Glomerular visceral epithelial cell (primary cell): ENCODE data around the gene MKNK1.

ENCODE experiments used
- DNase-seq: peaks from one replicate; pipeline ENCODE4 v3.0.0-alpha.2; 2016; ENCODE audit errors: extremely low spot score

The MKNK1 gene

GRCh38 chr1:46595127-46595526 is 8.9 kb downstream of the MKNK1 start:
- no peak for DNase-seq

- no peak for DNase-seq
Observed at GRCh38 chr1:46594063-46594462, 10.0 kb downstream of the MKNK1 start.

GRCh38 chr1:46592823-46593222 is 11.2 kb downstream of the MKNK1 start:
- DNase-seq = no peak

DNA sequence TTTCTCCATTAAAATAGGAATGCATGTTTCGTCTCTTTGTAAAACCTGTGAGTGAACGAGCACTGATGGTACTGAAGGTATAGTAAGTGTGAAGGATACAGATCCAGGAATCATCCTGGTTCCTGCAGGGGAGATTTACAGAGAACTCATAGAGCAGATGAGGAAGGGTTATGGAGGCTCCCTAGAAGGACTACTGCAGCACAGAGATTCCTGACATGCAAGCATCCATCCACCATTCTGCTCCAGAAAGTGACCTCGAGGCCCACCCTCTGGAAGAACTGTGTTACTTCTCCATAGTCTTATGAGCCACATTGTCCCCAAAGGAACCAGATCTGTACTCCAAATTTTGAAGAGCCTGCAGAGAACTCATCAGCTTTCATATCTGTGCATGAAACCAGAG is 14.5 kb downstream of the MKNK1 start:
- DNase-seq = no peak

GRCh38 chr1:46587069-46587468 is 17.0 kb downstream of the MKNK1 start:
- DNase-seq = no peak

- DNase-seq = no peak
Observed at GRCh38 chr1:46585312-46585938, 18.6 kb downstream of the MKNK1 start.

- DNase-seq = no peak
Observed at GRCh38 chr1:46583494-46583893, 20.6 kb downstream of the MKNK1 start.

DNA sequence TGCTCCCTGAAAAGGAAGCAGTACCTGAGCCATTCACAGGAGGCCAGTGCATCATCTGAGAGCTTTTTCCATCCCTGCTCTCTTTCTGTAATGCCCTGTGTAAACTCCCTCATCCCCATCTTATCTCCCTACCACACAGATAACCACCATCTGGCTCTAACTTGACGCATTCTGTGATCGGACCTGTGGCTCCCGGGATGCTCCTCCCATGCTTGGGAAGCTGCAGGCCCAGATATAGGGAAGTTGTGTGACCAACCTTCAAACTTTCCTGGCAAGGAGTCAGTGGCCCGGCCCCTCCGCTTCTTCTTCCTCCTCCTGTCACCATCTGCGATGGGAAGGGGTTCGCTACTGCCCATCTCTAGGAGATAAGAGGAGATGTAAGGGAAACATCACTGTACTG is 21.1 kb downstream of the MKNK1 start:
- DNase-seq = no peak

GRCh38 chr1:46581681-46582455 is 22.2 kb downstream of the MKNK1 start:
- no peak for DNase-seq

DNA sequence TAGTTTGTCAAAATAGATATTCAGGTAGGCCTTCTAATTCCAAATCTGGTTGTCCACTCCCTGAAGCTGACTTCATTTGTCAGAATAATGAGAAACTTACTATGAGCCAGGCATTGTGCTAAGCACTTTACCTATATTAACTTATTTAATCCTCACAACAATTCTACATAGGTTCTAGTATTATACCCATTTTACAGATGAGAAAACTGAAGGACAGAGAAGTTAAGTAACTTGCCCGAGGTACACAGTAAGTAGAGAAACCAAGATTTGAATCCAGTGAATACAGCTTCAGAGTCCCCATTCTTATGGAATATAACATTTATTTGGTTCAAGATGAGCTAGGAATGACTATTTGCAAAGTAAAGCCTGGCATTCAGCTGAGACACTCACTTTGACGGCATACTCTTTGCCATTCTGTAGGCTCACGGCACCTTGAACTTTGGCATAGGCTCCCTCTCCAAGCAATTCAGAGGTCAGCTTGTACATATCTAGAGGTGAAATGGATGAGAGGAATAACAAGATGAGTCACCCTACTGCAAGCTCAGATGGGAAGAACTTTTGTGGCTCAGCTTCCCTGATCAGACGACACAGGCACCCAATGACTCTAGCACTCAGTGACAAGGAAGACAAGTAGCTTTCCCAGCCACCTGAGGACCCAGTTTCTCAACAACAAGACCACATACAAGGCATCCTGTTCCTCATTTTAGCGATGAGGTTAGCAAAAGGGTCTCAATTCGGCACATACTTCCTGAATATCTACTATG is 23.7 kb downstream of the MKNK1 start:
- no peak for DNase-seq

GRCh38 chr1:46577671-46578070 is 26.4 kb downstream of the MKNK1 start:
- no peak for DNase-seq

DNA sequence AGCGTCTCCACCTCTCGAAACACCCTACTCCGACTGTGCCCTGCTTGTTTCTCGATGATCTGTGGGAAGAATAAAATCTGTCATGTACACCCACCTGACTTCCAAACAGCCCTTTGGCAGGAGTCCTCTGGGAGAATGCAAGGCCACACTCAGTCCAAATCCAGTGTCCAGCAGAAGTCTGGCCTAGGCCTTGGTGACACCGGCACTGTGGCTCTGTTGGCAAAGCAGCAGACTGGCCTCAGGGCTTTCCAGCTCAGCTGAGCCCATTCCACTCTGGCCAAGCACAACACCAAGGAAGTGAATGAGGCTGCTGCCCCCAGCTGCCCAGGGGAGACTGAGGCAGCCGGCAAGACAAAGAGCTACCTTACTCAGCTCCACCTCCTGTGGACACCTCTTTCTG is 27.5 kb downstream of the MKNK1 start:
- no peak for DNase-seq

GRCh38 chr1:46575778-46576177 is 28.3 kb downstream of the MKNK1 start:
- no peak for DNase-seq

DNA sequence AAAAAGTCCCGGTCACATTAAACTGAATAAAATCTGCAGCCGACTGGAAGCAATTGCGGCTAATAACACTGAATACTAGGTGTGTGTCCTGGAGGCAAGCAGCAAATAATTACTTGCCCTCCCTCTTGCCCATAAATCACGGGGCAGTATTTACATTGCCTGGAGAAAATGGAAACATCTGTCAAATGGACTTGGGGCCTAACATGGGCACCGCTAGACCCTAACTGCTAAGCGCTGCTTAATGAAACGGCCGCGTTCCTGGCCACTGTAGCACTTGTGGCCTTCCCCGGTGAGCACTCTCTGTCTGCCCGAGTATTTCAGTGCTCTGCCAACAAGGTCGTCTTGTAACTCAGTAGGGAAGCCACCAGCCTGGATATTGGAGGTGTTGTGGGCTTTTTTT is 28.8 kb downstream of the MKNK1 start:
- DNase-seq = no peak

- DNase-seq = no peak
Observed at GRCh38 chr1:46571691-46572225, 32.3 kb downstream of the MKNK1 start.

DNA sequence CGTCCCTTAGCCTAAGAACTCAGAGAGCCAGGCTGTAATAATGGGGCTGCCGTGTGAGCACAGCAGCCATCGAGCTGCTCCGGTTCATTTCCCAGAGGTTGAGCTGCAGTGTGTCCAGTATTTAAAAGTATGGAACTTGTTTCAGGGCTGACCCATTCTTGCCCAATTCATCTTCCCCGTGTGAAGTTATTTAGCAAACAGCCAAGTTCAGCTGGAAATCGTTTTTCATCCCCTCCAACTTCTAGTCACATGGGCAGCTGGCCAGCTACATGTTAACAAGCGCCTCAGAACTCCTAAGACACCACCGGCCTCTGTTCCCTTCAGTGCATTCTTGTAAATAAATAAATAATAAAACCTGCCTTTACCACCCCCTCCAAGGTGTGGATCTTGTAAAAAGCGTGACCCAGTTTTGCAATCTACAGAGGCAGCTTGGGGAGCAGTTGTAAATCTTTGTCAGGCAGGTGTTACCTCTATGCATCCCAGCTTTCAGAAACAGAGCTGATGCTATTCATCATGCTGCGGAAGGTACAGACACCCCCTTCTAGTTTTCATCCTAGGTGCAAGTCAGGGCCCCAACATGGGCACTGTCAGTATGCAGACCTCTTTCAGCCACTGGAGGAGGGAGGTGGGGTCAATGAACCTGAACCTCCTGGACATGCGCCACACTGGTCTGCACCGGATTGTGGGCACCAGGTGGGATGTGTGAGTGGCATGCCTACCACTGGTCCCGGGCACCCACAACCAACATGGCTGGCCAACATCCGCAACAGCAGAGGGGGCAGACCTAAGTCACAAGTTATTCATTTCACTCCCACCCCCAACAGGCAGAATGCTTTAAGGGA is 34.0 kb downstream of the MKNK1 start:
- no peak for DNase-seq

DNA sequence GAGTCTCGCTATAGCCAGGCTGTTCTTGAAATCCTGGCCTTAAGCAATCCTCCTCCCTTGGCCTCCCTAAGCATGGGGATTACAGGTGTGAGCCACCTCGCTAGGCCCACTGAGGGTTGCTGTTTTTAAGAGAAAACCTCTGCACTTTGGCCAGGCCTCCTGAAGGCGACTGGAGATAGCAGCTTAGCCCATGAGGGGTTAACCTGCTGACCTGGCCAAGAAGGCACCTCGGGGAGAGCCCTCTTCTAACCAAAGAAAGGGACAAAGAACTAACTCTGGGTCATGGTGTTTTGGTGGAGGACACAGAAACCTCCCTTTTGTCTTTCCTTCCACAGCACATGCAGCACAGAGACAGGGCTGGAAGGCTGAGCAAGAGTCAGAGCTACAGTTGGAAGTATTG is 35.0 kb downstream of the MKNK1 start:
- no peak for DNase-seq

DNA sequence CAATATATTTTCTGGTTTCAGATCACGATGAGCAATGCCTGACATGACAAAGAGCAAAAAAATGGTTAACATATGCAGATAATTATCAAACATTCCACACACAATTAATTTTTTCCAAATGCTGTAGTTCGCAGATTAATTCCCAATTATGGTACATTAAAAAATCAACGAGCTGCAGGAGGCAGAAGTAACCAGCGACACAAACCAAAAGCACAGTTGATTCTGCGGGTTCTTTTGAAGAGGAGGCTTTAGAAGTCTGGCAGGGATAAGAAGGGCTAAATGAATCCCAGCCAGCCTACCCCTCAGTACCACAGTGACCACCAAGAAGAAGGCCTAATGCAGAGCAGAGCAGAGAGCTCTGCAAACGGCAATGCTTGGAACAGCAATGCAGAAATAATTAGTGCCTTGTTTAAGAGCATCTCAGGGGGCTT is 35.6 kb downstream of the MKNK1 start:
- no peak for DNase-seq

DNA sequence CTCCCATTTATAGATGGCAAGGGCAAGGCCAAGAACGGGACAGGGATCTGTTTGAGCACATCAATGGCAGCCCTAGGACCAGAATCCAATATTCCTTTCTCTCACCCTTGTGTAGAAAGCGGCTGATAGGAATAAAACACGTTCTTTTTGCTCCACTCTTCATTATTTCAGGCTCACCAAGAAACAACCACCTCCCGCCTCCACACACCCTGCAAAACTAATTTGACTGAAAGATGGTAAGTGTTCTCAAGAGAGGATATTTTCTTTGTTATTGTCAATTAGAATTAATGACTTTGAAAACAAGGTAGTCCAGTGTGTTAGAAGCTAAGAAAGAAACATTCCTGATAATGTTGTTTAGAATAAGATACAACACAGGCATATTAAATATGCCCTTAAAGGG is 40.7 kb downstream of the MKNK1 start:
- no peak for DNase-seq

DNA sequence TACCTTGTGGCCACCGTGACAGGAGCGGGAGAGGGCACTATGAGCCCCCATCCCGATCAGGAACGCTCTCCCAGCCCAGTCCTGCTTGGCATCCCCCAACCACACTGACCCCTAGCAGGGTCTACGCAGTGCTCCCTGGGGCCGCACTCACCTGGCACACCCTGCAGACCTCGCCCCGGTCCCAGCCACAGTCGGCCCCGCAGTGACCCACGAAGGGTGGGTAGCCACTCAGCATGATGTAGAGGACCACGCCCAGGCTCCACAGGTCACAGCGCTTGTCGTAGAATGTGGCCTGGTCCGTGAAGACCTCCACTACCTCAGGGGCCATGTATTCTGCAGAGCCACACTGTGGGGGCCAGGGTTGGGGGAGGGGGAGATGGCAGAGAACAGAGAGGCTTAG is 41.6 kb downstream of the MKNK1 start:
- no peak for DNase-seq

GRCh38 chr1:46558966-46559365 is 45.1 kb downstream of the MKNK1 start:
- no peak for DNase-seq
